Measurements from ENCODE around the gene ASTN2. TPM values are rescaled to one million over a fixed set of nuclear protein-coding genes. Genes with fewer than 3 reads are reported as not detected.

The ASTN2 gene
- total RNA-seq, 1 experiment from 2014 or later: 4.8 TPM

DNA sequence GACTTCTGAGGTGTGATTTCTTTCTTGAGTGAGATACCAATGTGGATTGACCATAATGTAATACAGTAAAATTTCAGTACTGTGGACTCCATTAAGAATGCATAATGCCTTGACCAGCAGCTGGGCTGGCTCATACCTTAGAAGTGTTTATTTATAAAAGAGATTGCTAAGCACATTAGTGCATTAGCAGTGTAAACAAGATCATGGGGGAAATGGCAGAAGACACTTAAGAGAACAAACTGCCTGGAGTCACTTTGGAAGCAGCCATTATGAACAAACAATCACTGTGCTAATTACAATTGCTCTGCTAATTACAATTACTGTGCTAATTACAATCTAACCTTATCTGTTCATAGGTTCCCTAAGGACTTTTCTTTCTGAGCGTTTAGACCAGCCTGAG lies 623.5 kb downstream of the ASTN2 start:
- H2AFZ ChIP-seq (ENCODE audit: low read depth, low read length, poor library complexity, severe bottlenecking): no peak overlapping the region
- no peak overlapping the region for H3K27ac ChIP-seq (ENCODE audit: low read depth, low read length)
- peaks cover 33% of the 10 kb centered on the region for H3K27me3 ChIP-seq (ENCODE audit: insufficient read depth, low read length)
- RAD21 ChIA-PET (ENCODE audit: low non-redundant PET in 1 of 2, low total read pairs in 2 of 2, uncharacterized antibody in 2 of 2, unreplicated experiment in 2 of 2): no interaction called here
- no TSS peak for BruUV-seq (replicated peaks)
- intact Hi-C loops (cut with micrococcal nuclease): no loop called here
- no peaks in the 10 kb centered on the region for H4K20me1 ChIP-seq (ENCODE audit: insufficient read depth)
- TF ChIP-seq FOSL1 (IDR thresholded peaks at IDR 0.05; ENCODE audit: low read depth): no peak
- no peak for TF ChIP-seq RAD21 (IDR thresholded peaks at IDR 0.05; ENCODE audit: low read depth)
- no peak for TF ChIP-seq ELF1 (IDR thresholded peaks at IDR 0.05; ENCODE audit: borderline replicate concordance, low read depth)
- TF ChIP-seq TCF7L2 (IDR thresholded peaks at IDR 0.05; ENCODE audit: borderline replicate concordance, extremely low read depth, insufficient read depth, insufficient read length): no peak
- TF ChIP-seq, protein P1, sequence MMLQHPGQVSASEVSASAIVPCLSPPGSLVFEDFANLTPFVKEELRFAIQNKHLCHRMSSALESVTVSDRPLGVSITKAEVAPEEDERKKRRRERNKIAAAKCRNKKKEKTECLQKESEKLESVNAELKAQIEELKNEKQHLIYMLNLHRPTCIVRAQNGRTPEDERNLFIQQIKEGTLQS (IDR thresholded peaks at IDR 0.05): no peak
- TF ChIP-seq, protein P2, sequence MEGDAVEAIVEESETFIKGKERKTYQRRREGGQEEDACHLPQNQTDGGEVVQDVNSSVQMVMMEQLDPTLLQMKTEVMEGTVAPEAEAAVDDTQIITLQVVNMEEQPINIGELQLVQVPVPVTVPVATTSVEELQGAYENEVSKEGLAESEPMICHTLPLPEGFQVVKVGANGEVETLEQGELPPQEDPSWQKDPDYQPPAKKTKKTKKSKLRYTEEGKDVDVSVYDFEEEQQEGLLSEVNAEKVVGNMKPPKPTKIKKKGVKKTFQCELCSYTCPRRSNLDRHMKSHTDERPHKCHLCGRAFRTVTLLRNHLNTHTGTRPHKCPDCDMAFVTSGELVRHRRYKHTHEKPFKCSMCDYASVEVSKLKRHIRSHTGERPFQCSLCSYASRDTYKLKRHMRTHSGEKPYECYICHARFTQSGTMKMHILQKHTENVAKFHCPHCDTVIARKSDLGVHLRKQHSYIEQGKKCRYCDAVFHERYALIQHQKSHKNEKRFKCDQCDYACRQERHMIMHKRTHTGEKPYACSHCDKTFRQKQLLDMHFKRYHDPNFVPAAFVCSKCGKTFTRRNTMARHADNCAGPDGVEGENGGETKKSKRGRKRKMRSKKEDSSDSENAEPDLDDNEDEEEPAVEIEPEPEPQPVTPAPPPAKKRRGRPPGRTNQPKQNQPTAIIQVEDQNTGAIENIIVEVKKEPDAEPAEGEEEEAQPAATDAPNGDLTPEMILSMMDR (IDR thresholded peaks at IDR 0.05 in 2 of 3, conservative IDR thresholded peaks at IDR 0.05 in 1 of 3; ENCODE audit: borderline replicate concordance in 1 of 3, insufficient read depth in 1 of 3, low read depth in 2 of 3, low read length in 2 of 3): no peak
- no peak for TF ChIP-seq POLR2AphosphoS5 (IDR thresholded peaks at IDR 0.05; ENCODE audit: low read depth, low read length)
- TF ChIP-seq SRF (IDR thresholded peaks at IDR 0.05; ENCODE audit: low read depth): no peak
- no peak for TF ChIP-seq YY1 (IDR thresholded peaks at IDR 0.05; ENCODE audit: extremely low read depth, insufficient replicate concordance, low read depth, low read length)
- TF ChIP-seq SIN3A (IDR thresholded peaks at IDR 0.05; ENCODE audit: low read depth): no peak
- TF ChIP-seq JUND (IDR thresholded peaks at IDR 0.05): no peak
- TF ChIP-seq, protein P3, sequence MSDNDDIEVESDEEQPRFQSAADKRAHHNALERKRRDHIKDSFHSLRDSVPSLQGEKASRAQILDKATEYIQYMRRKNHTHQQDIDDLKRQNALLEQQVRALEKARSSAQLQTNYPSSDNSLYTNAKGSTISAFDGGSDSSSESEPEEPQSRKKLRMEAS (IDR thresholded peaks at IDR 0.05): no peak
- CTCF ChIA-PET: no interaction called here
- H3K36me3 ChIP-seq (ENCODE audit: control insufficient read depth in 1 of 2, insufficient read depth in 2 of 2, low read length in 2 of 2): no peaks in the 10 kb centered on the region
- no peak overlapping the region for H3K9ac ChIP-seq (ENCODE audit: low read length)
- POLR2A ChIA-PET: no interaction called here
- no peaks in the 10 kb centered on the region for H3K9me3 ChIP-seq (ENCODE audit: control insufficient read depth in 1 of 2, insufficient read depth in 1 of 2, low read depth in 1 of 2, low read length in 2 of 2)
- ATAC-seq: no peak
- no peak overlapping the region for H3K4me2 ChIP-seq (ENCODE audit: low read length)
- no peak for DNase-seq (ENCODE audit: low read depth, low spot score)
- no peaks in the 10 kb centered on the region for H3K79me2 ChIP-seq (ENCODE audit: insufficient read depth, low read length)
- H3K4me3 ChIP-seq (replicated peaks in 1 of 2; ENCODE audit: low read depth in 1 of 2, low read length in 2 of 2): no peak overlapping the region
- H3K9me2 ChIP-seq (ENCODE audit: insufficient read depth): no peaks in the 10 kb centered on the region
- H3K4me1 ChIP-seq (ENCODE audit: control insufficient read depth in 1 of 2, insufficient read depth in 2 of 2, low read length in 2 of 2): no peaks in the 10 kb centered on the region
